Ishikawa (cell line): ENCODE results near the gene CASQ2.

Experiments used
- CEBPB ChIP-seq: IDR thresholded peaks from 2 replicates; pipeline ENCODE4 v1.6.1; 2012
- CREB1 ChIP-seq: IDR thresholded peaks from 2 replicates; pipeline ENCODE4 v1.6.1; 2012; ENCODE audit warnings: low read depth
- EGR1 ChIP-seq: IDR thresholded peaks from 2 replicates; pipeline ENCODE4 v1.6.1; 2012
- EP300 ChIP-seq: IDR thresholded peaks from 2 replicates; pipeline ENCODE4 v1.6.1; 2012; ENCODE audit warnings: borderline replicate concordance
- FOXM1 ChIP-seq: IDR thresholded peaks from 2 replicates; pipeline ENCODE4 v1.6.1; 2012; ENCODE audit warnings: low read depth, borderline replicate concordance
- NFIC ChIP-seq: IDR thresholded peaks from 2 replicates; pipeline ENCODE4 v1.6.1; 2012
- RAD21 ChIP-seq: IDR thresholded peaks from 2 replicates; pipeline ENCODE4 v1.6.1; 2012; ENCODE audit warnings: low read depth
- TAF1 ChIP-seq: IDR thresholded peaks from 2 replicates; pipeline ENCODE4 v1.6.1; 2012; ENCODE audit warnings: low read depth, mild to moderate bottlenecking
- TCF12 ChIP-seq: IDR thresholded peaks from 2 replicates; pipeline ENCODE4 v1.6.1; 2012; ENCODE audit warnings: low read depth
- TEAD4 ChIP-seq: IDR thresholded peaks from 2 replicates; pipeline ENCODE4 v1.6.1; 2012
- YY1 ChIP-seq: IDR thresholded peaks from 2 replicates; pipeline ENCODE4 v1.6.1; 2012; ENCODE audit warnings: low read depth
- ZBTB7A ChIP-seq: IDR thresholded peaks from 2 replicates; pipeline ENCODE4 v1.6.1; 2012; ENCODE audit warnings: low read depth
- TF ChIP-seq, protein P1 (sequence below): IDR thresholded peaks from 2 replicates; pipeline ENCODE4 v1.6.1; 2012
- TF ChIP-seq, protein P2 (sequence below): IDR thresholded peaks from 2 replicates; pipeline ENCODE4 v1.6.1; 2012
- TF ChIP-seq, protein P3 (sequence below): IDR thresholded peaks from 2 replicates; pipeline ENCODE4 v1.6.1; 2012; ENCODE audit warnings: low read depth, mild to moderate bottlenecking

The CASQ2 gene

DNA sequence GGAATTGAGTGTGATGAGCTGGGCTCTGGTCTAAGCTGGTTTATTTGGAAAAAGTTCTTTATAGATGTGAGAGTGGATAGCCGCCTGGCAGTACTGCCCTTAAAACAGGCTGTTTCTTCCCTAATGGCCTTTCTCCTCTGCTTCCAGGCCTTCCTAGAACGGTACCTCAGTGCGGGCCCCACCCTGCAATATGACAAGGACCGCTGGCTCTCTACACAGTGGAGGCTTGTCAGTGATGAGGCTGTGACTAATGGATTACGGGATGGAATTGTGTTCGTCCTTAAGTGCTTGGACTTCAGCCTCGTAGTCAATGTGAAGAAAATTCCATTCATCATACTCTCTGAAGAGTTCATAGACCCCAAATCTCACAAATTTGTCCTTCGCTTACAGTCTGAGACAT lies 77.5 kb downstream of the CASQ2 start:
- TF ChIP-seq CREB1 (no peak), RAD21 (no peak), TEAD4 (no peak), EP300 (no peak), EGR1 (no peak), FOXM1 (no peak), CEBPB (no peak), ZBTB7A (no peak), NFIC (no peak), TAF1 (no peak), YY1 (no peak), TCF12 (no peak)
- TF ChIP-seq, protein P1, sequence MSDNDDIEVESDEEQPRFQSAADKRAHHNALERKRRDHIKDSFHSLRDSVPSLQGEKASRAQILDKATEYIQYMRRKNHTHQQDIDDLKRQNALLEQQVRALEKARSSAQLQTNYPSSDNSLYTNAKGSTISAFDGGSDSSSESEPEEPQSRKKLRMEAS, result no peak
- TF ChIP-seq, protein P2, sequence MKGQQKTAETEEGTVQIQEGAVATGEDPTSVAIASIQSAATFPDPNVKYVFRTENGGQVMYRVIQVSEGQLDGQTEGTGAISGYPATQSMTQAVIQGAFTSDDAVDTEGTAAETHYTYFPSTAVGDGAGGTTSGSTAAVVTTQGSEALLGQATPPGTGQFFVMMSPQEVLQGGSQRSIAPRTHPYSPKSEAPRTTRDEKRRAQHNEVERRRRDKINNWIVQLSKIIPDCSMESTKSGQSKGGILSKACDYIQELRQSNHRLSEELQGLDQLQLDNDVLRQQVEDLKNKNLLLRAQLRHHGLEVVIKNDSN, result no peak
- TF ChIP-seq, protein P3, sequence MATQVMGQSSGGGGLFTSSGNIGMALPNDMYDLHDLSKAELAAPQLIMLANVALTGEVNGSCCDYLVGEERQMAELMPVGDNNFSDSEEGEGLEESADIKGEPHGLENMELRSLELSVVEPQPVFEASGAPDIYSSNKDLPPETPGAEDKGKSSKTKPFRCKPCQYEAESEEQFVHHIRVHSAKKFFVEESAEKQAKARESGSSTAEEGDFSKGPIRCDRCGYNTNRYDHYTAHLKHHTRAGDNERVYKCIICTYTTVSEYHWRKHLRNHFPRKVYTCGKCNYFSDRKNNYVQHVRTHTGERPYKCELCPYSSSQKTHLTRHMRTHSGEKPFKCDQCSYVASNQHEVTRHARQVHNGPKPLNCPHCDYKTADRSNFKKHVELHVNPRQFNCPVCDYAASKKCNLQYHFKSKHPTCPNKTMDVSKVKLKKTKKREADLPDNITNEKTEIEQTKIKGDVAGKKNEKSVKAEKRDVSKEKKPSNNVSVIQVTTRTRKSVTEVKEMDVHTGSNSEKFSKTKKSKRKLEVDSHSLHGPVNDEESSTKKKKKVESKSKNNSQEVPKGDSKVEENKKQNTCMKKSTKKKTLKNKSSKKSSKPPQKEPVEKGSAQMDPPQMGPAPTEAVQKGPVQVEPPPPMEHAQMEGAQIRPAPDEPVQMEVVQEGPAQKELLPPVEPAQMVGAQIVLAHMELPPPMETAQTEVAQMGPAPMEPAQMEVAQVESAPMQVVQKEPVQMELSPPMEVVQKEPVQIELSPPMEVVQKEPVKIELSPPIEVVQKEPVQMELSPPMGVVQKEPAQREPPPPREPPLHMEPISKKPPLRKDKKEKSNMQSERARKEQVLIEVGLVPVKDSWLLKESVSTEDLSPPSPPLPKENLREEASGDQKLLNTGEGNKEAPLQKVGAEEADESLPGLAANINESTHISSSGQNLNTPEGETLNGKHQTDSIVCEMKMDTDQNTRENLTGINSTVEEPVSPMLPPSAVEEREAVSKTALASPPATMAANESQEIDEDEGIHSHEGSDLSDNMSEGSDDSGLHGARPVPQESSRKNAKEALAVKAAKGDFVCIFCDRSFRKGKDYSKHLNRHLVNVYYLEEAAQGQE, result no peak

DNA sequence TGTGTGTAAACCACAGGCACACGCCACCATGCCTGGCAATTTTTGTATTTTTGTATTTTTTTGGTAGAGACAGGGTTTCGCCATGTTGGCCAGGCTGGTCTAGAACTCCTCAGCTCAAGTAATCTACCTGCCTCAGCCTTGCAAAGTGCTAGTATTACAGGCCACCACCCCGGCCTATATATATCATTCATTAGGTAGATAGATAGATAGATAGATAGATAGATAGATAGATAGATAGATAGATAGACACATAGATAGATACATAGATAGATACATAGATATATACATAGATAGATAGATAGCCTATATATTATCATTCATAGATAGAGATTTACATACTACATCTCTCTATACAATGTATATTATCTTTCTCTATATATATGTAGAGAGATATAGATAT lies 80.8 kb downstream of the CASQ2 start:
- TF ChIP-seq TAF1 (no peak), ZBTB7A (no peak), YY1 (no peak), EP300 (no peak), CREB1 (no peak), FOXM1 (no peak)
- TF ChIP-seq, protein P3, result no peak

DNA sequence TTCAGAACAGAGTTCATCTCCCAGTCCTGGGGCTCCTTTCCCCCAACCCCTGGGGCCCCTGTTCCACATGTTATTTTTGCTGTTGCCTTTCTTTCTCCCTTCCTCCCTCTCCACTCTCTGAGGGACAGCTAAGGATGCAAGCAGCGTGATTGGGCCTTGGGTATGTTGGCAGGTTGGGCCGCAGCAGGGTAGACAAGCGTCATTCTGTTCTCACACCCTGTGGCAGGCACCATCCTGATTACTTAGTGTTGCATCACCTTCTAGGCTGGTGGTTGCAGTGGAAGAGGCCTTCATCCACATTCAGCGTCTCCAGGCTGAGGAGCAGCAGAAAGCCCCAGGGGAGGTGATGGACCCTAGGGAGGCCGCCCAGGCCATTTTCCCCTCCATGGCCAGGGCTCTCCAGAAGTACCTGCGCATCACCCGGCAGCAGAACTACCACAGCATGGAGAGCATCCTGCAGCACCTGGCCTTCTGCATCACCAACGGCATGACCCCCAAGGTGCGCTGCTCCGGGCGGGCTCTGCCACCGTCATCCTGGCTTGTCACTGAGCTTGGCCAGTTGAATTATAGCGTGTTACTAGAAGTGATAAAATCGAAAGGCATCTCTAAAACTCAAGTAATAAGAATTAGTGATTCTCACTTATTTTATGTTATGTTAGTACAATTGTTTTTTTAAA lies 83.3 kb downstream of the CASQ2 start:
- TF ChIP-seq CEBPB, result no peak
- TF ChIP-seq, protein P3, result no peak
- no peak for TF ChIP-seq RAD21
- TF ChIP-seq EP300, result no peak
- TF ChIP-seq YY1, result no peak
- no peak for TF ChIP-seq TCF12
- no peak for TF ChIP-seq EGR1

DNA sequence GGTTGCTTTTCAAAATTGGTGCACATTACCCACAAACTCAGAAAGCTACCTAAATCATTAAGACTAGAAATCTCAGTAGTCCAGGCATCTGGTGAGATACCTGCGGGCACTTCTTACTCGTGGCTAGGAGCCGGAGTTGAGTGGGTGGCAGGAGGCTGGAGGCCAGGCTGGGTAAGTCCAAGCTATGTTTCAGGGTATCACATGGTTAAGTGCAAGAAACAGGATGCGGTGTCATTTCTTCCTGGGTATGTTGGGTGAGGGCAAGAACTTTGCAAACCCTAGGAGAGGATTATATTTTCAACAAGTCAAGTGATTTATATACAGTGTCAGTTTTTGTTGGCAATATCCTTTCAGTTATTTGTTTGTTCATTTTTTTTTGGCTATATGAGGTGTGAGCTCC lies 85.7 kb downstream of the CASQ2 start:
- TF ChIP-seq EP300, result no peak
- TF ChIP-seq, protein P1, result no peak
- TF ChIP-seq EGR1, result no peak
- TF ChIP-seq TEAD4, result no peak
- TF ChIP-seq TCF12, result no peak
- TF ChIP-seq CEBPB, result no peak
- no peak for TF ChIP-seq RAD21
- TF ChIP-seq, protein P3, result no peak
